Measurements from ENCODE around the gene CTNNA3.

Gene CTNNA3

DNA sequence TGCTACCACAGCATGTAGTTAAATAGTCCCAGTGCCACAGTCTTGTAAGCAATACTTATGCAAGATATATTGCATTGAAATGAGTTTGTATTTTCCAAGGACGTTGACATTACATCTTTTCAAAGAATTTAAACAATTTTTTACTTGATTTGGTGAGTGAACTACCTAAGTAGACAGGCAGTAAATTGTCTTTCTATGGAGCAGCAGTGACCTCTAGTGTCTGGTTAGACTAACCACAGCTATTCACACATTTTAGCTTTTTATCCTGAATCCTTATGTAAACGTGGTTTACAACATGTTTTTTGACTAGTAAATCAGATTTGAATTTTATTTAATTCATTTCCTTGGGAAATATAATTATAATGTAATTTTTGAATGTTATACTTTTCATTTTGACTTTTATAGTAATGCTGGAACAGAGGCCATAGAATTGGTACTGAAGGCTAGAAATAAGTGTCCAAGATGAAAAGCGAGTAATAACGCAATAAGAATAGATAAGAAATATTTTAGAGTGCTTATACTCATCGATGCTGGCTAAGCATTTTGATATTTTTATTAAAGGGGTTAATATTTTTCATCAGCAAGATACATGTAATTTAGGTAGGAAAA, 764.6 kb downstream of the CTNNA3 start:
- DNase-seq (ENCODE audit: low spot score), result peak; percentile 94

DNA sequence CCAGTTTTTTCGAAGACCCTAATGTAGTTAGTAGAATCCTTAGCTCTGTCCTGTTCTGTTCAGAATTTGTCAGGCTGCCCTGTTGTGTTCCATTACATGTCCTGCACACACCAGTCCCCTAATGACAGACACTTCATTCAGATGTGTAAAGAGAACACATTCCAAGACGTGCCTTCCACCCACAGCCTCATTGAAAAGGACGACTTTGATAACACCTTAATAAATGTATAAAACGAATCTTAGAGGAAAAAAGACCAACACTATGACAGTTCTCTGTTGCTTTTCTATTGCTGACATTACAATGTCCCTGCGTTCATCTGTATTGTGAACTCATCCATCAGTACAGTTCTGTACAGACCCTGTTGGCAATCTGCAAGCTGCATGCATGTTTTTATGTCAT, 766.6 kb downstream of the CTNNA3 start:
- DNase-seq (ENCODE audit: low spot score), result peak; percentile 74

DNA sequence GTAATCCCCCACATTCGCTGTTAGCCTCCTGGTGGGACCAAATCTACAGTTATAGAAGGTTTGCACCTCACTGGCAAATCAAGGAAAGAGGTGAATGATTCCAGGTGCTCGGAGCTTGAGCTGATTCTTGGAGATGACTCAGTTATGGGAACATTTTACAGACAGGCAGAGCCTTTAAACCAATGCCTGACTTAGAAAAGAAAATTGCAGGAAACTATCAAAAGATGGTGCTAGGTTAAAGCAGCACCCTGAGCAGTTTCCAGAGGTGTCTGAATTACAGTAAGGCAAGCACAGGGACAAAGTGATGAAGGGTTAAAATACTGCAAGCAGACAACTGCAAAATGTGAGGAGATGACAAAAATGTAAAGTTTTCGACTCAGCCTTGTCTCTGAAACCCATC, 767.2 kb downstream of the CTNNA3 start:
- peak; percentile 32 for DNase-seq (ENCODE audit: low spot score)

DNA sequence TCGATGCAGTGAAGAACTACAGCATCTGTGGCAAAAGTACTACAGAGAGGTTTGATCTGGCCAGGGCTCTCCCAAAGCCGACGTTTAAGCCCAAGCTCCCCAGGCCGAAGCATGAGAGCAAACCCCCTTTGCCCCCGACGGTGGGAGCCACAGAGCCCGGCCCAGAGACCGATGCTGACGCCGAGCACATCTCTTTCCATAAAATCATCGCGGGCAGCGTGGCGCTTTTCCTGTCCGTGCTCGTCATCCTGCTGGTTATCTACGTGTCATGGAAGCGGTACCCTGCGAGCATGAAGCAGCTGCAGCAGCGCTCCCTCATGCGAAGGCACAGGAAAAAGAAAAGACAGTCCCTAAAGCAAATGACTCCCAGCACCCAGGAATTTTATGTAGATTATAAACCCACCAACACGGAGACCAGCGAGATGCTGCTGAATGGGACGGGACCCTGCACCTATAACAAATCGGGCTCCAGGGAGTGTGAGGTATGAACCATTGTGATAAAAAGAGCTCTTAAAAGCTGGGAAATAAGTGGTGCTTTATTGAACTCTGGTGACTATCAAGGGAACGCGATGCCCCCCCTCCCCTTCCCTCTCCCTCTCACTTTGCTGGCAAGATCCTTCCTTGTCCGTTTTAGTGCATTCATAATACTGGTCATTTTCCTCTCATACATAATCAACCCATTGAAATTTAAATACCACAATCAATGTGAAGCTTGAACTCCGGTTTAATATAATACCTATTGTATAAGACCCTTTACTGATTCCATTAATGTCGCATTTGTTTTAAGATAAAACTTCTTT, 767.8 kb downstream of the CTNNA3 start:
- peak; percentile 54 for DNase-seq (ENCODE audit: low spot score)

DNA sequence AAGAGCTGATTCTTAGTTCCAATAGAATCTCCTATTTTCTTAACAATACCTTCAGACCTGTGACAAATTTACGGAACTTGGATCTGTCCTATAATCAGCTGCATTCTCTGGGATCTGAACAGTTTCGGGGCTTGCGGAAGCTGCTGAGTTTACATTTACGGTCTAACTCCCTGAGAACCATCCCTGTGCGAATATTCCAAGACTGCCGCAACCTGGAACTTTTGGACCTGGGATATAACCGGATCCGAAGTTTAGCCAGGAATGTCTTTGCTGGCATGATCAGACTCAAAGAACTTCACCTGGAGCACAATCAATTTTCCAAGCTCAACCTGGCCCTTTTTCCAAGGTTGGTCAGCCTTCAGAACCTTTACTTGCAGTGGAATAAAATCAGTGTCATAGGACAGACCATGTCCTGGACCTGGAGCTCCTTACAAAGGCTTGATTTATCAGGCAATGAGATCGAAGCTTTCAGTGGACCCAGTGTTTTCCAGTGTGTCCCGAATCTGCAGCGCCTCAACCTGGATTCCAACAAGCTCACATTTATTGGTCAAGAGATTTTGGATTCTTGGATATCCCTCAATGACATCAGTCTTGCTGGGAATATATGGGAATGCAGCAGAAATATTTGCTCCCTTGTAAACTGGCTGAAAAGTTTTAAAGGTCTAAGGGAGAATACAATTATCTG, 768.6 kb downstream of the CTNNA3 start:
- peak; percentile 74 for DNase-seq (ENCODE audit: low spot score)

DNA sequence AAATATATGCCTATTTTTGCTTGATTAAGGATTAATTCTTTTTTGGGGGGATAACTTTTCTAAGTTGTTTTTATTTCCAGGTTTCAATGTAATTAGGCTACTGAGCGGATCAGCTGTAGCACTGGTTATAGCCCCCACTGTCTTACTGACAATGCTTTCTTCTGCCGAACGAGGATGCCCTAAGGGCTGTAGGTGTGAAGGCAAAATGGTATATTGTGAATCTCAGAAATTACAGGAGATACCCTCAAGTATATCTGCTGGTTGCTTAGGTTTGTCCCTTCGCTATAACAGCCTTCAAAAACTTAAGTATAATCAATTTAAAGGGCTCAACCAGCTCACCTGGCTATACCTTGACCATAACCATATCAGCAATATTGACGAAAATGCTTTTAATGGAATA, 769.2 kb downstream of the CTNNA3 start:
- no peak for DNase-seq (ENCODE audit: low spot score)

DNA sequence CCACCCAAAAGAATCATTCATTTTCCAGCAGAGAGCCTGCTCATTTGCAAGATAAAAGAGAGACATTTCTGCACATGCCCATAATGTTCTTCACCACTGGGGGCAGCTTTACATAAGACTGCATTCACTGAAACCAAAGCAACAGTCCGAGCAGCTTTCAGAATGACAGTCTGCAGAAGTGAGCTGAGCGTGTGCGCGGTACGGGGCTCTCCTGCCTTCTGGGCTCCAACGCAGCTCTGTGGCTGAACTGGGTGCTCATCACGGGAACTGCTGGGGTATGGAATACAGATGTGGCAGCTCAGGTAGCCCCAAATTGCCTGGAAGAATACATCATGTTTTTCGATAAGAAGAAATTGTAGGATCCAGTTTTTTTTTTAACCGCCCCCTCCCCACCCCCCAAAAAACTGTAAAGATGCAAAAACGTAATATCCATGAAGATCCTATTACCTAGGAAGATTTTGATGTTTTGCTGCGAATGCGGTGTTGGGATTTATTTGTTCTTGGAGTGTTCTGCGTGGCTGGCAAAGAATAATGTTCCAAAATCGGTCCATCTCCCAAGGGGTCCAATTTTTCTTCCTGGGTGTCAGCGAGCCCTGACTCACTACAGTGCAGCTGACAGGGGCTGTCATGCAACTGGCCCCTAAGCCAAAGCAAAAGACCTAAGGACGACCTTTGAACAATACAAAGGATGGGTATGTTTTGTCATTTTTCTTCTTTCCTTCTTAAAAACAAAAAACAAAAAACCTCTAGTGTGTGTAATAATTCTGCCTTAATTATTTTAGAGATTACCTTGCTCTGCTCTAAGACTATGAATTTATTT, 769.9 kb downstream of the CTNNA3 start, which contains the start of gene LRRTM3:
TSS of gene LRRTM3 (plus strand) at position 141 of the 820 bp plus-strand sequence.
- peak; percentile 97 for DNase-seq (ENCODE audit: low spot score)

DNA sequence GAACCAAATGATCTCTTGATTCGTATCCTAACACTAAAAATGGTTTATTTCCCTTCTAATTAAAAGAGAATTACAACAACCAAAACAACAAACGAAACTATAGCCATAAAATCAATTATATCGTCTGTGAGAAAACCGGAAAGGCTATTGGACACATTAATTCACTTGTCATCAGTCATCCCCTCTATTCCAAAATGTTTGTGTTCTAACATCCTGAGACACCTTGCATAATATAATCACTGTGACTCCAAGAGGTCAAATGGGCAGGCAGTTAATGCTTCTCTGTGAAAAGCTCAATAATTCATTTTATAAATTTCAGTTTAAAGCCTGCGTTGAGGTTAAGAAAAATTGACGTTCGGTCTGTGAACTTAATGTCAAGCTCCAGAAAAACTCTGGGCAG, 770.6 kb downstream of the CTNNA3 start:
- no peak for DNase-seq (ENCODE audit: low spot score)

DNA sequence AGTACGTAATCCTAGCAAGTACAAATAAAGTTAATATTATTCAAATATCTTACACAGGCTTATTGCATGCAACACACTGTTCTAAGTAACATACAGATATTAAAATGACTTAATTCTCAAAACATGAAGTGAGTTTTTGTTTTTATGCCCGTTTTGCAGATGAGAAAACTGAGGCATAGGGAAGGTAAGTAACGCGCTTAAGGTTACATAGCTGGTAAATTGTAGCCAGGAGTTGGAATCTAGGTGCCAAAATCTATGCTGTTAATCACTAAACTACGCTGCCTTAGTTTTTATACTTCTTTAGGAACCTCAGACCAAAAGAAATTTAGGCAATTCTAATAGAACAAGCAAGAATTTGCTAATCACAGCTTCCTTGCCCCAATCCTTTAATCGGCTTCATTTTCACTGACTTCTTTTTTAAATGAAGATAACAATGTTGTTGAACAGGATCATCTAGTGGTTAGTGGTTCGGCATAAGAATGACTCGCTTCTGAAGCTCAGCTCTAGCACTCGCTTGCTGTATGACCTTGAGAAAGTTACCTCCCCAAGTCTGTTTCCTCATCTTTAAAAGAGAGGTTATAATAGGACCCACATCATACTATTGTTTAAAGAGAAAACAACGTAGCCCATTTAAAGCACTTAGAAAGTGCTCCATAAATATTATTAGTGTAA, 771.2 kb downstream of the CTNNA3 start:
- DNase-seq (ENCODE audit: low spot score), result no peak

DNA sequence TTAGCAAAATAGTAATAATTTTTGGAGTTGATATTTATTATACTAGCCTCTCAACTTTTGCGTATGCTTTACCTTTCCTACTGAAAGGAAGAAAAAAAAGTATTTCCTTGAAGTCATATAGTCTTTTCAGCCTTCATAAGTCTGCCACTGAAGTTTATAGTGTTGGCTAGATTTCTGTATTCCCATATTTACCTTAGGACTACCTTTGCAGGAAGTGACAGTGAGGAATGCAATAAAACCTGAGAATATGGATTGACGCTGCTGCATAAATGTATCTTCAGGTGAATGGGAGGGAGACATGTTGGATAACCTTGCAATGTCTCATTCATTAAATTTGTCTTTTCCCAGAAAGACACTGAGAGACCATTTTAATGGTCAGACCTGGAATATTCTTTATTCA, 776.7 kb downstream of the CTNNA3 start:
- DNase-seq (ENCODE audit: low spot score), result no peak

DNA sequence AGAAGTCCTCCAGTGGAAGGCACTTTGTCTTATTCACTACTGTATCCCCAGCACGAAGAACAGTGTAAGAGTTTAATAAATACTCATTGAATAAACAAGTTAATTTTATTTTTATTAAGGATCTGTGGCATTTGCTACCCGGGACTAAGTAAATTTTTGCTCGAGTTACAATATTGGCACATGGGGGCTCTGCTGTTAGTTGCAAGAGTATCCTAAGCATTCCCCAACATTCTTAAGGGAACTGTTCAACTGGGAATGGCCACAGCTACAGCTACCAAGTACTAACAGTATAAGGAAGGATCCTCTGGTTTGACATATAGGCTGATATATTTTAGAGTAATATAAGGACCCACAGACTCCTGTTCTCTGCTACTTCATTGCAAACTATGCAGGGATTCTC, 778.9 kb downstream of the CTNNA3 start:
- DNase-seq (ENCODE audit: low spot score), result no peak

DNA sequence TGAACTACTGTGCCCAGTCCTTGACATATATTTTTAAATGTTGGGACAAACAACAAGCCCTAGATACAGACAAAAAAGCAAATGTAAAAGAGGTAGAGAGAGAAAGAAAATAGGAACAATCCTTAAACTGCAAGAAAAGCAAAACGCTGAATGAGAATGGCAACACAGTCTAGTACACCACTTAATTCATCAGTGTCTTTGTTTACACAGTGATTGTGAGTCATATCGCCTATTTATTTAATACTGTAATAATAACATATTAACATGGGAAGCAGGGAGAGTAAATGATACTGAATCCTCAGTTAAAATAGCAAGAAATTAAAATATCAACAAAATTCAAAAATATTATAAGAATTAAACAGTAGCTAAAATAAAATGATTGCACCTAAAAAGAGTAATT, 780.0 kb downstream of the CTNNA3 start:
- DNase-seq (ENCODE audit: low spot score), result no peak

DNA sequence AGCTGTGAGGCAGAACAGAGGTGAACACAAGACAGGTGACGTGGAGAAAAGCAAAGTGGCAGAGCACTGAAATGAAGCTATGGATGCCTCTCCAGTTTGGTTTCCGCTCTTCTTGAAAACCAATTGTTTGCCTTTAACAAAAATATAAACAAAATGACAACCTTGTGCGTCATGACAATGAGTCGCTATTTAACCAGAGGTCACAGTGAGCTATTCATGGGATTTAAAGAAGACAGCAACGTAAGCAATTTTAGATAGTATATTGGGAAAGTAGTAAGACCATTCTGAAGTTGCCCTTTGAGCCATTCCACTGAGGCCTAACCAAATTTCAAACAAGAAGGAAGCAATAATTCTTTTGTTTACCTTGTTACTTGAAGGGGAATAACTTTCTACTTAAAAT, 785.3 kb downstream of the CTNNA3 start:
- DNase-seq (ENCODE audit: low spot score), result no peak

DNA sequence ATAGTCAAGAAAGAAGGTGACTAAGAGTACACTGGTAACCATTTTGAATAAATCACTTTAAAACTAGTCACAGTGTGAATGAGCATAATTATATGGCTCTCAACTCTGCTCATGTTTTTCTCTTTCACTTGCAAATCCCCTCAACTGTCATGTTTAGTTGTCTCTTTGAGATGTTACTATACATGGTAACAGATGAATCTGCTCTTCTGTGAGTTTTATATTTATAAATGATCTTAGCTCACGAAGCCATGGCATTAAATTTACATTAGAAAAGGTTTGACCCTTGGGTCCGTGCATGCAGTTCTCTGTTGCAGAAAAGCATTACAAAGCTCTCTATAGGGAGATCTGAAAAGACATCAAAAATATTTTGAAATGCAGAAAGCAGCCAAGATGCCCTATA, 803.1 kb downstream of the CTNNA3 start:
- no peak for DNase-seq (ENCODE audit: low spot score)

DNA sequence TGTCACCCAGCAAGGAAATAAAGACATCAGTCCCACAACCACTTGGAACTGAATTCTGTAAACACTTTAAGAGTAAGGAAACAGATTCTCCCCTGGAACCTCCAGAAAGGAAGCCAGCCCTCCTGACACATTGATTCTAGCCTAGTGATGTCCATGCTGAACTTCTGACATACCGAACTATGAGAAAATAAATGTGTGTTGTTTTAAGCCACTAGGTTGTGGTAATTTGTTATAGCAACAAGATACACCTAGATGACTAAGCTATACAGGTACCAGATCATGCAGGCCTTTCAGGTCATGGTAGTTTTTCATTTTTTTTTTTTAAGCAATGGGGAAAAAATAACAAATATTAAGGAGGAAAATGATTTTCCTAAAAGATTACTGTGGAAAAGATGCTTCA, 807.8 kb downstream of the CTNNA3 start:
- DNase-seq (ENCODE audit: low spot score), result no peak

DNA sequence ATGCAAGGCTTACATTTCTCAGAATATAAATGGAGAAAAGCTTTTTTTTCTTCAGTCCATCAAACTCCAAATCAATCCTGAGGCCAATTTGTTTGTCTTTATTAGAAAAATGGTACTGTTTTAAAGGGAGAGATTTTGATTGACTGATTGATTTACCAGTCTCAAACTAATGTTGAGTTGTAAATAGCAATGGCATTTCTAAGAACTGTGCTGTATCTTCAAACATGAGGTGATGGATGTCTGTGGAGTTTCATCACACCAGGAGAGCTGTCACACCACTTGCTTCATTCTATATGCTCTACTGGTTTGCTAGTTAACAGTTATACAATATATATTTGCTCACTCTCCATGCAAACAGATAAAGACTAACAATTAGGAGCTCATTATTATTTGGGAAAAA, 809.1 kb downstream of the CTNNA3 start:
- DNase-seq (ENCODE audit: low spot score), result no peak

DNA sequence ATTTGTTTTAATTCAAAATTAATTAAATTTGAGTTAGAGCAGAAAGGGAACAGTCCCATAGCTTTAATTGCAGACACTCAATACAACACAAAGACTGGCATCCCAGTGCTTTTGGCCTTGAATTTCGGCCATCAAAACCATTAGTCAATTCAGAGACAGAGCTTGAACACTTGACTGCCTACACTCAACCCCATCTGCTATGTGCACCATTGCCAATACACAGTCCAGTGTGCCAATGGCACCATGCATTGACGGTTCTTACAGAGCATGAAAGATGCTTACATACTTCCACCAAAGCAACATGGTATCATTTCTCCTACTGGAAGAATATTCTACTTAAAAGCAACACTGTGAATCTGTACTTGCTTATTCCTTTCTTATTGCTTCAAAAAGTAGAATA, 813.7 kb downstream of the CTNNA3 start:
- no peak for DNase-seq (ENCODE audit: low spot score)

DNA sequence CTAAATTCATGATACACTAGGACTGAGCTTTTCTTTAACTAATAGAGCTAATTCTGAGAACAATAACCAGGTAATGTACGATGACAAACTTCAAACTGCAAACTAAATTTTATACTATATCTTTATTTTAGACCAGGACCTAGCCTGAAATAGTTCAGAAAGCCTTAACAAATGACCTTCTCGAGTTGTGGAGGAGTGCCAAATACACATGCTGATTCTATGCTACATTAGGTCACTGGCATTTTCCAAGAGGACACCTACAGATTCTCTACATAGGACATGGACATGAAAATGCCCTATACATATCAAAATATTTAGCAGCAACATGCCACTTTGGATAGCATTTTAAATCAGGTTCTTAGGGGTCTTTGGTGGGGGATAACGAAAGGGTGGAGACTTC, 814.2 kb downstream of the CTNNA3 start:
- no peak for DNase-seq (ENCODE audit: low spot score)

DNA sequence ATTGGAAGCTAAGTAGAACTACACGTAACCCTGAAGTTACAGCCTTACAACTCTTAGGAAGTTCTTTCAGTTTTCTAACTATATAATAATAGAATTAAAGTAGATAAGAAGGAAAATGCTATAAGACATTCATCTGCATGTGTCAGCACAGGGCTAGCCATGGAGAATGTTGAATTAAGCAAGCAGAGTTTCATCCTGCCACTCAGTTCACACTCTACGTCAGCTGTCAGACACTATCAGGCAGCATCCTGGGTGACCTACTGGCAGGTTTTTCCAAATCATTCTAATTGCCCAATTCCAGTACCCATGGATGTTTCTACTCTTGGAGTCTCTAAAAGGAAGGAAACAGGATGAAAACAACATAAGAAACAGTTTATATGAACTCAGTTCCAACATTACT, 815.2 kb downstream of the CTNNA3 start:
- no peak for DNase-seq (ENCODE audit: low spot score)

DNA sequence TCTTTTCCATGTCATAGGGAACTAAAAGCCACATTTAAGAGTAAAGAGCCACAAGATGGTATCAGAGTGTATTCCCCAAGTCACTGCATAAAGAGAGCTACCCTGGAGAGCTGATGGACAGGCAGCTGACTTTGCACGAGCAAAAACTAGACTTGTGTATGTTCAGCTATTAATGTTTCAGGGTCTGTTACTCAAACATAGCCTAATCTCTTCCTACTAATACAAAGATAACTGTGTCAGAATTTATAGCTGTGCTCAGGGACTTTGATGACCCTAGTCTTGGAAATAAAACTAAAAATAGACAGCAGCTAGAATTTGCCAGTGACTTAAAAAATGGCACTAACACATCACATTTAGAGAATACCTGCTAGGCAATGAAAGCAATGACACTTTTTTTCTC, 815.7 kb downstream of the CTNNA3 start:
- DNase-seq (ENCODE audit: low spot score), result no peak

DNA sequence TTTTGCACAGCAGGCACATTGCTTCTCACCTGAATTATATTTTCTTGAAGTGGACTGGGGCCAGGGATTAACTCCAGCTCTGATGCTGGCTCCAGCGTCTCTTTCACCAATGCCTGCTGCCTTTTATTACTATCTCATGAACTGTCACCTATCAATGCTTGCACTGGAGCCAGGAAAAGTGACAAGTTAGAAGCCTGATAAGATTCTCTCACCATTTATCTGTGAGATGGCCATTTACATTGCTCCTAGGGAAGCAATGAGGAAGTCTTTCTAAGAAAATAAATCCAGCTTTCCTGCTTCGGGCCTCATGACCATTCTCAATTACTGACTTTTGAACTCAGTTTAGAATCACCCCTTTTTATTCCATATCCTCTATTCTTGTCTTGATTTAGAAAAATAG, 818.6 kb downstream of the CTNNA3 start:
- DNase-seq (ENCODE audit: low spot score), result no peak

DNA sequence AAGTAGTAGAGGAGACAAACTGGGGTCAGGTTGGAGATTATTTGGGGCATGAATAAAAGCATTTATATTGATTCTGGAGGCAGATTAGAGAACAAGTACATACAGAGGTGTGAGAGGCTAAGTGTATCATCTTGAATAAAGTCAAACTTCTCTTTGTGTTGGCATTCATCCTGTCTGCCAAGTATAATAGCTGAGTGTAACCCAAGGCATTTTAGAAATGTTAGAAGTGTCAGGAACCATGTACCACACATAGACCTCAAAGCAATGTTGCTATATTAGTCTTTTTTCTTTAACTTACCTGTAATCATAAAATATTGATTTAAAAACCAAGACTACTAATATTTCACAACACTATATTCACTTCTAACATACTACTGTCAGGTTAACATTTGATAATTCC, 826.4 kb downstream of the CTNNA3 start:
- DNase-seq (ENCODE audit: low spot score), result no peak
